HG02943 (cell line): Measurements from ENCODE around the gene KCNJ14.

ENCODE experiments used
- ATAC-seq: cut with Tn5 transposase; IDR thresholded peaks from one replicate; pipeline ENCODE4 v1.9.1; 2021; ENCODE audit warnings: mild to moderate bottlenecking, low read depth, moderate library complexity; ENCODE audit not compliant: unreplicated experiment

KCNJ14 gene

GRCh38 chr19:48469934-48470680 is 14.7 kb downstream of the KCNJ14 start:
- ATAC-seq = no peak

DNA sequence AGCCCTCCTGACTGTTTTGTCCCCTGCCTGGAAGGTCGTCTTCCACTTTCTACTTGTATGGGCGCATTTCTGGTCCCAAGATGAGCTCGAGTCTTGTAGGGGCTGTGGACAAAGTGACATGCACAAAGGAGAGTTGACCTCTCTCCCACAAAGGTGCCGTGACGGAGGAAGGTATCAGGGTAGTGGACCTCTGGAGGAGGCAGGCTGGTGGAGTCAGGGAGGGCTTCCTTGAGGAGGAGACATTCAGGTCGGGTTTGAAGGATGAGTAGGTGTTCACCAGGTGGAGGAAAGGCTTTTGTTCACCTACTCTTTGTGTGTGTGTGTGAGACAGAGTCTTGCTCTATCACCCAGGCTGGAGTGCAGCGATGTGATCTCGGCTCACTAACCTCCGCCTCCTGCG is 15.5 kb downstream of the KCNJ14 start:
- ATAC-seq = no peak

- no peak for ATAC-seq
Measured at GRCh38 chr19:48471836-48472235, 16.5 kb downstream of the KCNJ14 start.

DNA sequence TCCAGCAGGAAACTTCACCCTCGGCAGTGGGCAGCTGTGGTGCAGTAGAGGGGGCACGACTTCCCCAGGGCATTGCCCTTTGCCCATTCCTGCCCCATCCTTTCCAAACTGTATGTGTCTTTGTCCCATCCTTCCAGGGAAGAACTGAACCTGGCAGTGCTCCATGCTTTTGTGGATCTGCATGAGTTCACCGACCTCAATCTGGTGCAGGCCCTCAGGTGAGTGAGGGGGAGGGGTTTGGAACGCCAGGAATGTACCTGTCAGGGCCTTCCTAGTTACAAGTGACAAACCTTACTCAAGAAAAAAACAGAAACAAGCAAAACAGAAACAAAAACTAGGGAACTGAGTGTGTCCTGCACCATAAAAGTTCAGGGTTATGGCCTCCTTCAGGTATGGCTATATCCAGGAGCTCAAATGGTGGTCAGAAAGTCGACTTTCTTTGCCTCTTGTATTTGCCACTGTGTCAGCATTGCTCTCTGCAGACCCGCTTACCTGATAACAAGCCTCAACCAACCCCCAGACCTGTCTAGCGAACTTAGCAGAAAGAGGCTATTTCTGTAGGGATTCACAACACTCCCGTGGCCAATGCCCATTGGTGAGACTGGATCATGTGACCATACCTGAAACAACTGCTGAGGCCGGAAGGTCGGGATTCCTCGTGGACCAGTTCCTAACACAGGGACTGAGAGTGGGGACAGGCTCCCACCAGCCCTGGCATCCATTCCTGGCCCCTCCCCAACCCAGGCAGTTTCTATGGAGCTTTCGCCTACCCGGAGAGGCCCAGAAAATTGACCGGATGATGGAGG is 18.0 kb downstream of the KCNJ14 start:
- no peak for ATAC-seq

DNA sequence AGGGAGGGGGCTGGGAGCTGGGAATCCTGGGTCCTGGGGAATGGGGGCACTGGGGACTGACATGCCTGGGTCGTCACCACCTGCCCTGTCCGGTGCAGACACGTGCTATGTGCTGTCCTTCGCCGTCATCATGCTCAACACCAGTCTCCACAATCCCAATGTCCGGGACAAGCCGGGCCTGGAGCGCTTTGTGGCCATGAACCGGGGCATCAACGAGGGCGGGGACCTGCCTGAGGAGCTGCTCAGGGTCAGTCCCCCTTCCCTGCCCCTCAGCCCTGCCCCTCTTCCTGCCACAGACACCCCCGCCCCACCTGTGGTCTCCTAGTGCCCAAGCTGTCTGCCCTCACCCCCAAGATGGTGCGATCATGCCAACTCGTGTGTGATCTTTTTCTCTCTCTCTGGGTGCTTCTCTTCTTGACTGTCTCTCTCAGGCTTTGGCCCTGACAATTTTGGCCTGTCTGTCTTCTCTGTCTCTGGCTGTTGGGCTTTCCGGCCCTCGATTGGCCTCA is 18.8 kb downstream of the KCNJ14 start:
- no peak for ATAC-seq

DNA sequence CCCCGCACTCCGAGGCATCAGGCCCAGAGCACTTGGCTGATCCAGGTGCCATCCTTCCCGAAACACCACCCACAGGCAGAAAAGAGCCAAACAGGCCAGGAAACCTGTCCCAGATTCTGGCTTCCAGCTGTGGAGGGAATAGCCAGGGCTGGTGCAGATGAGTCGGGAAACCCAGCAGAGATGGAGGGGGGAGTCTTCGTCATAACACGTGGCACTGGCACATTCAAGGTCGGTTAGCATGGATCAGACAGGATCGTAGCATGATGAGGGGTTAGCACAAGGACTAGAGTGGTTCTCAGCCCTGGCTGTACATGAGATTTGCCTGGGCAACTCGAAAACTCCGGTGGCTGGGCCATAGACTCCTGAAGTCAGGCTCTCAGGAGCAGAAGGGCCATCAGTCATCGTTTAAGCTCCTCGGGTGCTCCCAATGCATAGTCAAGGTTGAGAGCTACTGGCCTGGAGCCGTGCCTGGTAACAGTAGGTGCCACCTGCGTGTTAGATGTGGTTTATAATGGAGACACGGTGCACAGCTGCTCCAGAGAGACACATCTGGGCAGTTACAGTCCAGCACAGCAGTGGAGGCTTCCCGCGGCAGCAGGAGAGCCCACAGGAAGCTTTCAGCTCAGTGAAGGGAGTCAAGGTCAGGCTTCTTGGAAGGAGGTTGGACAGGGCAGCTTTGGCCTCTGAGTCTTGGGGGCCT is 20.1 kb downstream of the KCNJ14 start:
- ATAC-seq = no peak

DNA sequence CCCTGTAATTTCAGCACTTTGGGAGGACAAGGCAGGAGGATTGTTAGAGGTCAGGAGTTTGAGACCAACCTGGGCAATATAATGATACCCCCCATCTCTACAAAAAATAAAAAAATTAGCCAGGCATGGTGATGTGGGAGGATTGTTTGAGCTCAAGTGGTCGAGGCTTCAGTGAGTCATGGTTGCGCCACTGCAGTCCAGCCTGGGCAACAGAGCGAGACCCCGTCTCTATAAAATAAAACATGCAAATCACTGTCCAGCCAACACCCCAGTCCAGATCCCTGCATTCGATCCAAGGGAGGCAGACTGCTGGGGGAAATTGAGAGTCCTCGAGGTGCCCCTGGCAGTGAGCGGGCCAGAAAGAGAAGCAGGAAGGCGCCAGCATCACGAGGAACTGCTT is 20.8 kb downstream of the KCNJ14 start:
- ATAC-seq = no peak

GRCh38 chr19:48477067-48477685 is 21.8 kb downstream of the KCNJ14 start:
- no peak for ATAC-seq

DNA sequence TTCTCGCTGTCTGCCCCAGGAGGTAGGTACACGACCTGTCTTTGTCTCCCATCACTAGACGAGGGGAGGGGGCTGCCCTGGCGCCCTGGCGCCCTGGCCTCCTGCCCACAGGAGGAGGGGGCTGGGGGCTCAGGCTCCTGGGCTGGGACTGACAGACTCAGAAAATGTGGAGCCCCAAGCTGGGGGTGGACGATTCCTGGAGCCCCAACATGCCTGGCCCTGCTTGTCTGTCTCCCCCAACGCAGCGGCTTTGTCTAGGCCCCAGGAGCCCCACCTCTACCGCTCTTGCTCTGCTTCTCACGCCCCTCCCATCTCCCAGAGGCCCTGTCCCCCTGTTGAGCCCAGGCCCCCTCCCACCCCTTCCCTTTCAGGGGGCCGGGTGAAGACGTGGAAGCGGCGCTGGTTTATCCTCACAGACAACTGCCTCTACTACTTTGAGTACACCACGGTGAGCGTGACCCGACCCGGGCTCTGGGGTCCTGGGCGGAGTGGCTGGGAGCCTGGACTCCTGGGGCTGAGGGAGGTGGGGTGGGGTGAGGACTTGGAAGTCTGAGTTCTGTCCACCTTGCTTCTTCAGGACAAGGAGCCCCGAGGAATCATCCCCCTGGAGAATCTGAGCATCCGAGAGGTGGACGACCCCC is 22.4 kb downstream of the KCNJ14 start:
- no peak for ATAC-seq

- no peak for ATAC-seq
Measured at GRCh38 chr19:48478339-48479256, 23.2 kb downstream of the KCNJ14 start.

- no peak for ATAC-seq
Measured at GRCh38 chr19:48479686-48480085, 24.3 kb downstream of the KCNJ14 start.

DNA sequence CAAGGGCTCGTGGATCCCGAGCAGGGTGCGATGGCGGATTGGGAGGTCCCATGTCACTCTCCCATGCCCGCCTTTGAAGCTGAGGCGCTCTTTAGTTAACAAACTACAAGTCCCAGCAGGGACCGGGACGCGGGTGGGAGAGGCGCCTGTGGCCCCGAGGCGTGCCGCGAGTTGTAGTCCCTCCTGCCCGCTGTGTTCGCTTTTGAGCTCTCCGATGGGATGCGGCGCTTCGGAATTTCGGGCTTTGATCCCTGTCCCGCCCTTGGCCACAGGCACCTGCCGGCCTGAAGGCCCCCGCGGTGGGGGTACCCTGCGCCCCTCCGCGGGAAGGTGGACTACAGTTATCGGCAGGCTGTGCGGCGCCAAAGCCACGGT is 24.8 kb downstream of the KCNJ14 start:
- ATAC-seq = no peak

DNA sequence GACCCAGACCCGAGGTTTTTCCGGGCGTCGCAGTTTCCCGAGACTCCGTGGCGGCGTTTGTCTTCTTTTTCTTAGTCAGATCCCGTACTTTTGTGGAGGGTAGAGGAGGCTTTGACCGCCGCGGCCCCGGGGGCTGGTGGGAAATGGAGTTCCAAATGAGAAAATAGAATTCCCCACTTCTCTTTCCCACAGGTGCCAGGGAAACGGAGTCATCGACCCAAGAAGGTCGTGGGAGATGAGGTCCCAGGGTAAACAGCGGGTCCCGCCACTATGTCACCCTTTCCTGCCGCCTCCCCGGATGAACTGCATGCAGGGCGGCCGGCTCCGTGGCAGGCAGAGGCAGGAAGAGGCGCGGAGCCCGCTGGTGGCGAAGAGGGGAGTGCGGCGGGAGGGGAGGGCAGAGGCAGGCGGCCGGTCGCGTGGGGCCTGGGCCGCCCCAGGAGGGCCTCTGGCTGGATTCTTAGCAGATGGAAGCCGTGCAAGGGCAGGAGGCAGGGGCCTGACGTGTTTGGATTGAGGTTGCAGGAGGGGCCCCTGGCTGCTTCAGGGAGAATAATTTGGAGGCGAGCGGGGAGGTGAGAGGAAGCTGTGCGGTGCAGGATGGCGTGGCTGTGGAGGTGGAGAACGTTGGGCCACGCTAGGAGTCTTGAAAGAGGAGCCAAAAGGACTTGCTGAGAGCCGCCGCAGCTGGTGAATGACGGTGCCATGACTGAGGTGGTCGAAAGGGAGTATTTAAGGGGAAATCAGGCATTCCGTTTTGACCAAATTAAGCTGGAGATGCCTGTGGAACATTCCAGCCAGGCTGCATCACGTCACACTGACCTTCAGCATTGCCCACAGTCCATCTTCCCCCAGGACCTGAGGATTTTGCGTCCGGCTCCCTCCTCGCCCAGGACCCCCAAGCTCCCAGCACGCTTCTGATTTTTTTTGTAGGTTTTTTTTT is 25.5 kb downstream of the KCNJ14 start:
- no peak for ATAC-seq

GRCh38 chr19:48481846-48482639 is 26.7 kb downstream of the KCNJ14 start:
- no peak for ATAC-seq

DNA sequence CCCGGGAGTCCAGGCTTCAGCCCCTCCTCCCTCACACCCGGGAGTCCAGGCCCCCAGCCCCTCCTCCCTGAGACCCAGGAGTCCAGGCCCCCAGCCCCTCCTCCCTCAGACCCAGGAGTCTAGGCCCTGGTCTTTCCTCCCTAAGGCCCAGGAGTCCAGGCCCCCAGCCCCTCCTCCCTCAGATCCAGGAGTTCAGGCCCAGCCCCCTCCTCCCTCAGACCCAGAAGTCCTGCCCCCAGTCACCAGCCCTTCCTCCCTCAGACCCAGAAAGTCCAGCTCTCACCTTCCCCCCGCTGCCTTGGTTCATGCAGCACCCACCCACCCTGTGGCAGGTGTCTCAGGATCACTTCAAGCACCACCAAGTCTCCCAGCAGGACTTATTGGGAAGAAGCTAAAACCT is 27.9 kb downstream of the KCNJ14 start:
- ATAC-seq = no peak

DNA sequence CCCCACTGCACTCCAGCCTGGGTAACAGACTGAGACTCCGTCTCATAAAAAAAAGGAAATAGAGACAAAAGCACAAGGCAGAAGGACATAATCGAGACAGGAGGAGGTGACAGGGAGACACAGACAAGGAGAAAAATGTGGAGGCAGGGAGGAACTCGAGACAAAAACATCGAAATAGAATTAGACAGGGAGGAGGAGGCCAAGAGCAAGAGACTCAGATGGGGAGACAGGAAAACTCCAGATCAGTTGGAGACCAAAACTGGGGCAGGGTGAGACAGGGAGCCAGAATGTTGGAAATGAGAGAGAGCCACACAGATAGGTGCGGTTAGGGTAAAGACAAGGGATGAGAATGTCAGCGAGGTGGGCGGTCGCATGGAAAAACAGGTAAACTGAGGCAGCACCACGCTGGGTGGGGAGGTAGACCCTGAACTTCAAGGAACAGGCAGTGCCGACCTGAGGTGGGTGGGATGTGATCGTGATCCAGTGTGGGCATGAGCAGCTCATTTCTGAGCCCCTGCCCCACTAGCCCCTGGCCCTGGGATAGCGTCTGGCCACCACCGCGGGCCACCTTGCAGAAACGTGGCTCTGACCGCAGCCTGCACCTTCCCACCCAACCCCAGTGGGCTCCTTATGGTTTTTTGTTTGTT is 29.0 kb downstream of the KCNJ14 start:
- no peak for ATAC-seq
